Caco-2 (cell line): ENCODE results near the gene NRXN3. TPM values are rescaled to one million over a fixed set of nuclear protein-coding genes. Genes with fewer than 3 reads are reported as not detected.

Experiments used
- BruUV-seq: library from RNA; stranded (reverse); fragments of 400-500 nt; replicated peaks from 2 replicates; lab custom pipeline; 2021; lab: Mats Ljungman, UMichigan
- CTCF ChIA-PET: fragments of 300-600 bp; sonication (Branson Sonifier 250); formaldehyde crosslinking; loops from one replicate; lab custom pipeline; 2022; ENCODE audit warnings: antibody characterized with exemption; lab: Charles Lee
- POLR2A ChIA-PET: fragments of 300-600 bp; sonication (Branson Sonifier 250); formaldehyde crosslinking; loops from one replicate; lab custom pipeline; 2022; ENCODE audit warnings: antibody characterized with exemption; lab: Charles Lee
- DNase-seq, 2 experiments: peaks; one replicate each; pipeline versions ENCODE4 v3.0.0 to v3.0.0-alpha.2; 2020 to 2022
- H3K27me3 ChIP-seq: replicated peaks from 2 replicates; pipeline ENCODE4 v1.6.0; 2011; ENCODE audit warnings: low read length; ENCODE audit not compliant: control insufficient read depth, insufficient read depth
- H3K36me3 ChIP-seq: 2 replicates; pipeline ENCODE4 v1.5.1; 2011; ENCODE audit warnings: low read length; ENCODE audit not compliant: control insufficient read depth, insufficient read depth
- H3K4me1 ChIP-seq: fragments of 250-450 bp; sonication (Bioruptor Pico); 2 replicates; pipeline ENCODE4 v1.5.1; 2020; ENCODE audit warnings: mild to moderate bottlenecking
- H3K4me3 ChIP-seq: 2 replicates; pipeline ENCODE4 v1.5.1; 2011; ENCODE audit warnings: low read depth, mild to moderate bottlenecking, control low read depth, low read length
- H3K9me3 ChIP-seq: fragments of 250-450 bp; sonication (Bioruptor Pico); 2 replicates; pipeline ENCODE4 v1.5.1; 2020; ENCODE audit warnings: mild to moderate bottlenecking, moderate library complexity
- H3K27ac Mint-ChIP-seq: one replicate; pipeline ENCODE4 v1.8.0; 2022; ENCODE audit warnings: mixed read lengths; ENCODE audit not compliant: unreplicated experiment
- H3K27me3 Mint-ChIP-seq: one replicate; pipeline ENCODE4 v1.8.0; 2022; ENCODE audit warnings: mixed read lengths; ENCODE audit not compliant: insufficient read depth, unreplicated experiment
- H3K36me3 Mint-ChIP-seq: one replicate; pipeline ENCODE4 v1.8.0; 2022; ENCODE audit warnings: mild to moderate bottlenecking, mixed read lengths; ENCODE audit not compliant: insufficient read depth, unreplicated experiment
- H3K4me1 Mint-ChIP-seq: one replicate; pipeline ENCODE4 v1.8.0; 2022; ENCODE audit warnings: low read depth, mixed read lengths; ENCODE audit not compliant: unreplicated experiment
- H3K4me3 Mint-ChIP-seq: one replicate; pipeline ENCODE4 v1.8.0; 2022; ENCODE audit warnings: mild to moderate bottlenecking, moderate library complexity, mixed read lengths; ENCODE audit not compliant: unreplicated experiment
- H3K9me3 Mint-ChIP-seq: one replicate; pipeline ENCODE4 v1.8.0; 2022; ENCODE audit warnings: mixed read lengths; ENCODE audit not compliant: unreplicated experiment
- intact Hi-C: fragments of 100-400 bp; cut with micrococcal nuclease; formaldehyde crosslinking; loops from one replicate; pipeline ENCODE4 v1.10.0; 2022; ENCODE audit not compliant: unreplicated experiment
- total RNA-seq: library from RNA; stranded (reverse); gene quantifications from 2 replicates; pipeline ENCODE4 v1.2.3, GENCODE V29; 2022
- TF ChIP-seq, protein P1 (sequence below), 2 experiments: fragments of 200-600 bp in 1 of 2; IDR thresholded peaks; 1 replicate in 1 of 2; 2 replicates in 1 of 2; pipeline versions ENCODE4 v1.5.1 to v1.8.0; 2011 to 2022; ENCODE audit warnings: antibody characterized with exemption in 1 of 2, control low read depth in 1 of 2, inconsistent platforms in 1 of 2, low read depth in 1 of 2, low read length in 1 of 2, mild to moderate bottlenecking in 1 of 2, moderate library complexity in 1 of 2; ENCODE audit not compliant: insufficient read depth in 1 of 2, severe bottlenecking in 1 of 2, unreplicated experiment in 1 of 2

Gene NRXN3
- total RNA-seq, 1 experiment from 2014 or later, result 12.4 TPM

DNA sequence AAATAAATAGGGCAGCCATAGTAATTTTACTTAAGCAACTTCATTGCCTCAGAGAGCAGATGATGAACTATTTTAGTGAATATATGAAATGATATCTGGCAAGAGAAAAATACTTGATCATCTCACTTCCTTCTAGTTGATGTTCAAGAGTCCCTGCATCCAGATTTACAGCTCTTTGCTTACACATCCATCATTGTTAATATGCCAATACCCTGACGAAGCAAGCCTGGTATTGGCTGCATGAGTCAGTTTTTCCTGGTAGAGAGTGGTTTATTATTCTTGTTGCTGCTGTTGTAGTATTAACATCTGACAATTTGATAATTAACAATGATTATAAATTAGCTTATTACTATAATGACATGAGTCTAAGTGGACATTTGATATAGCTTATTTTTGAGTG is 681.9 kb downstream of the NRXN3 start:
- POLR2A ChIA-PET, result no interaction called here
- BruUV-seq, result no TSS peak
- Histone ChIP-seq H3K36me3 (no peaks in the 10 kb centered on the region), H3K4me1 (no peaks in the 10 kb centered on the region), H3K4me3 (no peak overlapping the region), H3K9me3 (no peaks in the 10 kb centered on the region), H3K27me3 (no peaks in the 10 kb centered on the region)
- intact Hi-C loops, result no loop called here
- no peaks in the 10 kb centered on the region for H3K36me3 Mint-ChIP-seq
- DNase-seq, result no peak
- H3K4me1 Mint-ChIP-seq, result no peaks in the 10 kb centered on the region
- H3K27me3 Mint-ChIP-seq, result peaks cover 9% of the 10 kb centered on the region
- TF ChIP-seq, protein P1, sequence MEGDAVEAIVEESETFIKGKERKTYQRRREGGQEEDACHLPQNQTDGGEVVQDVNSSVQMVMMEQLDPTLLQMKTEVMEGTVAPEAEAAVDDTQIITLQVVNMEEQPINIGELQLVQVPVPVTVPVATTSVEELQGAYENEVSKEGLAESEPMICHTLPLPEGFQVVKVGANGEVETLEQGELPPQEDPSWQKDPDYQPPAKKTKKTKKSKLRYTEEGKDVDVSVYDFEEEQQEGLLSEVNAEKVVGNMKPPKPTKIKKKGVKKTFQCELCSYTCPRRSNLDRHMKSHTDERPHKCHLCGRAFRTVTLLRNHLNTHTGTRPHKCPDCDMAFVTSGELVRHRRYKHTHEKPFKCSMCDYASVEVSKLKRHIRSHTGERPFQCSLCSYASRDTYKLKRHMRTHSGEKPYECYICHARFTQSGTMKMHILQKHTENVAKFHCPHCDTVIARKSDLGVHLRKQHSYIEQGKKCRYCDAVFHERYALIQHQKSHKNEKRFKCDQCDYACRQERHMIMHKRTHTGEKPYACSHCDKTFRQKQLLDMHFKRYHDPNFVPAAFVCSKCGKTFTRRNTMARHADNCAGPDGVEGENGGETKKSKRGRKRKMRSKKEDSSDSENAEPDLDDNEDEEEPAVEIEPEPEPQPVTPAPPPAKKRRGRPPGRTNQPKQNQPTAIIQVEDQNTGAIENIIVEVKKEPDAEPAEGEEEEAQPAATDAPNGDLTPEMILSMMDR (IDR thresholded peaks at IDR 0.05; ENCODE audit: insufficient read depth in 1 of 2, low read depth in 1 of 2, low read length in 1 of 2, severe bottlenecking in 1 of 2, unreplicated experiment in 1 of 2), result no peak
- H3K4me3 Mint-ChIP-seq, result no peak overlapping the region
- H3K27ac Mint-ChIP-seq, result no peak overlapping the region
- no peaks in the 10 kb centered on the region for H3K9me3 Mint-ChIP-seq
- CTCF ChIA-PET, result no interaction called here

DNA sequence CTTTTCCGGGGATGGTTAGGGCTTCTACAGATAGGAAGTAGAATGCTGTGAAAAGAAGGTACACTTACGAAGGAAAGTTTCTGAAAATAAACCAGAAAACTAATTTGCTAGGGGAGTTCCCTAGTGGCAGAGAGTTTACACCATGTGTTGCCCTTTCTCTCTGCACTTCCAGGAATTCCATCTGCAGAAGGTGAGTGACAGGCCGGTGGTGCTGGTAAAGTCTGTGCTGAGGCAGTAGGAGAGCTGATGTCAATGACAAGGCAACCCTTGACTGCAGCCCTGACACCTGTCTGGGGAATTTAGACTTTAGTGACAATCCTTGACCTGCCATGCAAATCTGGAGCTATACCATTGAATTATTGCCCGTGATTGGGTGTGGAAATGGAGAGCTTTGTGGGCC is 687.8 kb downstream of the NRXN3 start:
- no peak overlapping the region for H3K4me3 ChIP-seq
- ChIA-PET POLR2A (no interaction called here), CTCF (no interaction called here)
- H3K9me3 ChIP-seq, result no peaks in the 10 kb centered on the region
- H3K36me3 Mint-ChIP-seq, result no peaks in the 10 kb centered on the region
- DNase-seq, result no peak
- no TSS peak for BruUV-seq
- H3K36me3 ChIP-seq, result no peaks in the 10 kb centered on the region
- H3K27me3 ChIP-seq, result no peaks in the 10 kb centered on the region
- no peak overlapping the region for H3K27ac Mint-ChIP-seq
- H3K4me3 Mint-ChIP-seq, result no peak overlapping the region
- H3K27me3 Mint-ChIP-seq, result peaks cover 17% of the 10 kb centered on the region
- intact Hi-C loops, result no loop called here
- no peaks in the 10 kb centered on the region for H3K9me3 Mint-ChIP-seq
- no peaks in the 10 kb centered on the region for H3K4me1 Mint-ChIP-seq
- TF ChIP-seq, protein P1 (IDR thresholded peaks at IDR 0.05; ENCODE audit: insufficient read depth in 1 of 2, low read depth in 1 of 2, low read length in 1 of 2, severe bottlenecking in 1 of 2, unreplicated experiment in 1 of 2), result no peak
- H3K4me1 ChIP-seq, result no peaks in the 10 kb centered on the region

DNA sequence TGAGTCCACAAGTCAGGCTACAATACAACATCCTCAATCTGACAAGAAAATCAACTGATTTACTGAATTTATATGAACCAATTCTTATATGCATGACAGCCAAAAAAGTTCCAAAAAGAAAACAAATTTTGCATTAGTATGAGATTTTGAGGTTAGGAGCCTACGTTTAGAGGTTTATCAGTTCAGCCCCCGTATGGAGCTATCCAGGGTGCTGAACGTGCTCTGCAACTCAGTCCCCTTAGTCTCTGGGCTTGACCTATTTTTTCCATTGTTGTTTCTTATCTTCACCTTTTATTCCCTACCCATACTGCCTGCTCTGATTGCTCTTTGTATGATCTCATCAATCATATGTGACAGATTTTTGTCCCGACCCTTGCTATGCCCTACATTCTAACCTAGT is 693.0 kb downstream of the NRXN3 start:
- Histone ChIP-seq H3K4me1 (no peaks in the 10 kb centered on the region), H3K9me3 (no peaks in the 10 kb centered on the region), H3K27me3 (no peaks in the 10 kb centered on the region), H3K36me3 (no peaks in the 10 kb centered on the region), H3K4me3 (no peak overlapping the region)
- H3K4me3 Mint-ChIP-seq, result no peak overlapping the region
- intact Hi-C loops, result no loop called here
- no TSS peak for BruUV-seq
- TF ChIP-seq, protein P1 (IDR thresholded peaks at IDR 0.05; ENCODE audit: insufficient read depth in 1 of 2, low read depth in 1 of 2, low read length in 1 of 2, severe bottlenecking in 1 of 2, unreplicated experiment in 1 of 2), result no peak
- ChIA-PET CTCF (interaction anchor here (0.6 kb wide), 1 partner anchor 24 kb away, joined by 5 read pairs; no protein-coding TSS in a partner anchor), POLR2A (no interaction called here)
- H3K4me1 Mint-ChIP-seq, result no peaks in the 10 kb centered on the region
- H3K9me3 Mint-ChIP-seq, result no peaks in the 10 kb centered on the region
- H3K27me3 Mint-ChIP-seq, result peaks cover 4% of the 10 kb centered on the region
- peak in 1 of 2 experiments; percentile 62 for DNase-seq
- no peaks in the 10 kb centered on the region for H3K36me3 Mint-ChIP-seq
- no peak overlapping the region for H3K27ac Mint-ChIP-seq
